GM18520 (cell line): ENCODE measurements around the gene NBPF26.
"Not testable (repeated sequence)": the region's sequence is repeated elsewhere in the genome, so short reads cannot be mapped to it uniquely, and the experiment has no call there.

Experiments used
- ATAC-seq: cut with Tn5 transposase; IDR thresholded peaks from one replicate; pipeline ENCODE4 v1.9.1; 2021; ENCODE audit not compliant: unreplicated experiment

Gene NBPF26

GRCh38 chr1:120850537-120851421, 127.0 kb downstream of the NBPF26 start:
- peak; percentile 82 for ATAC-seq

GRCh38 chr1:120858144-120858543, 134.4 kb downstream of the NBPF26 start:
- ATAC-seq: not testable (repeated sequence)

GRCh38 chr1:120859615-120860234, 136.0 kb downstream of the NBPF26 start:
- not testable (repeated sequence) for ATAC-seq

GRCh38 chr1:120878206-120878605, 154.5 kb downstream of the NBPF26 start:
- ATAC-seq: not testable (repeated sequence)

- ATAC-seq: not testable (repeated sequence)
Measured at GRCh38 chr1:120880056-120880455, 156.3 kb downstream of the NBPF26 start.

- not testable (repeated sequence) for ATAC-seq
Measured at GRCh38 chr1:120881934-120882333, 158.2 kb downstream of the NBPF26 start.
